DND-41 (cell line): ENCODE results near the gene DEFB131B.
"Not testable (repeated sequence)": the region's sequence is repeated elsewhere in the genome, so short reads cannot be mapped to it uniquely, and the experiment has no call there.

Experiments
- EZH2 ChIP-seq: IDR thresholded peaks from 3 replicates; pipeline ENCODE4 v1.6.1; 2012; ENCODE audit warnings: borderline replicate concordance, low read depth, mild to moderate bottlenecking, moderate library complexity, low read length, inconsistent platforms; ENCODE audit not compliant: severe bottlenecking
- TF ChIP-seq, protein P1 (sequence below): IDR thresholded peaks from 2 replicates; pipeline ENCODE4 v1.5.1; 2012; ENCODE audit warnings: borderline replicate concordance, low read length, moderate library complexity, mild to moderate bottlenecking; ENCODE audit not compliant: poor library complexity, severe bottlenecking; ENCODE audit errors: extremely low read depth

DNA sequence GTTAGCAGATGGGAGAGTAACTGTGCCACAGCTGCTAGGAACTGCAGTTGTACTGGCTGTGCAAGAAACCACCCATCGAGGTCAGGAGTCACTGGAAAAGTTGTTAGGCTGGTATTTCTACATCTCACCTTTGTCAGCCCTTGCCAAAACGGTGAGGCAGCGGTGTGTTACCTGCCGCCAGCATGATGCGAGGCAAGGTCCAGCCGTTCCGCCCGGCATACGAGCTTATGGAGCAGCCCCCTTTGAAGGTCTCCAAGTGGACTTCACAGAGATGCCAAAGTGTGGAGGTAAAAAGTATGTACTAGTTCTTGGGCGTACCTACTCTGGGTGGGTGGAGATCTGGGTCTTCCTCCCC, 33.7 kb downstream of the DEFB131B start:
- TF ChIP-seq, protein P1, sequence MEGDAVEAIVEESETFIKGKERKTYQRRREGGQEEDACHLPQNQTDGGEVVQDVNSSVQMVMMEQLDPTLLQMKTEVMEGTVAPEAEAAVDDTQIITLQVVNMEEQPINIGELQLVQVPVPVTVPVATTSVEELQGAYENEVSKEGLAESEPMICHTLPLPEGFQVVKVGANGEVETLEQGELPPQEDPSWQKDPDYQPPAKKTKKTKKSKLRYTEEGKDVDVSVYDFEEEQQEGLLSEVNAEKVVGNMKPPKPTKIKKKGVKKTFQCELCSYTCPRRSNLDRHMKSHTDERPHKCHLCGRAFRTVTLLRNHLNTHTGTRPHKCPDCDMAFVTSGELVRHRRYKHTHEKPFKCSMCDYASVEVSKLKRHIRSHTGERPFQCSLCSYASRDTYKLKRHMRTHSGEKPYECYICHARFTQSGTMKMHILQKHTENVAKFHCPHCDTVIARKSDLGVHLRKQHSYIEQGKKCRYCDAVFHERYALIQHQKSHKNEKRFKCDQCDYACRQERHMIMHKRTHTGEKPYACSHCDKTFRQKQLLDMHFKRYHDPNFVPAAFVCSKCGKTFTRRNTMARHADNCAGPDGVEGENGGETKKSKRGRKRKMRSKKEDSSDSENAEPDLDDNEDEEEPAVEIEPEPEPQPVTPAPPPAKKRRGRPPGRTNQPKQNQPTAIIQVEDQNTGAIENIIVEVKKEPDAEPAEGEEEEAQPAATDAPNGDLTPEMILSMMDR = not testable (repeated sequence)
- not testable (repeated sequence) for TF ChIP-seq EZH2
